ENCODE measurements around the gene KRTAP4-11. TPM values are rescaled to one million over a fixed set of nuclear protein-coding genes. Genes with fewer than 3 reads are reported as not detected.
"Not testable (repeated sequence)": the region's sequence is repeated elsewhere in the genome, so short reads cannot be mapped to it uniquely, and the experiment has no call there.

Gene KRTAP4-11
- total RNA-seq, 1 experiment from 2014 or later = not detected

- in situ Hi-C loops (cut with HindIII; ENCODE audit: low sequenced_read_pairs) = no loop called here
- no peak for DNase-seq (ENCODE audit: low spot score)
Measured at GRCh38 chr17:41127371-41127770, 9.2 kb upstream of the KRTAP4-11 start.

- in situ Hi-C loops (cut with HindIII; ENCODE audit: low sequenced_read_pairs) = no loop called here
- DNase-seq (ENCODE audit: low spot score) = no peak
Measured at GRCh38 chr17:41126412-41126811, 8.2 kb upstream of the KRTAP4-11 start.

GRCh38 chr17:41125064-41125463 is 6.9 kb upstream of the KRTAP4-11 start:
- DNase-seq (ENCODE audit: low spot score) = no peak
- in situ Hi-C loops (cut with HindIII; ENCODE audit: low sequenced_read_pairs) = no loop called here

- in situ Hi-C loops (cut with HindIII; ENCODE audit: low sequenced_read_pairs); DNase-seq (ENCODE audit: low spot score): not testable (repeated sequence)
Measured at GRCh38 chr17:41123991-41124371, 5.8 kb upstream of the KRTAP4-11 start, which contains the start of gene KRTAP4-12. TSS of gene KRTAP4-12 (minus strand) at chr17:41124182. CDS start at chr17:41124122, 60 bp downstream.

GRCh38 chr17:41123292-41123990 is 5.3 kb upstream of the KRTAP4-11 start:
- in situ Hi-C loops (cut with HindIII; ENCODE audit: low sequenced_read_pairs); DNase-seq (ENCODE audit: low spot score): not testable (repeated sequence)

GRCh38 chr17:41121742-41122141 is 3.6 kb upstream of the KRTAP4-11 start:
- in situ Hi-C loops (cut with HindIII; ENCODE audit: low sequenced_read_pairs) = no loop called here
- no peak for DNase-seq (ENCODE audit: low spot score)

GRCh38 chr17:41119696-41120690 is 1.8 kb upstream of the KRTAP4-11 start:
- DNase-seq (ENCODE audit: low spot score); in situ Hi-C loops (cut with HindIII; ENCODE audit: low sequenced_read_pairs): not testable (repeated sequence)

GRCh38 chr17:41118721-41119120 is 548 bp upstream of the KRTAP4-11 start:
- in situ Hi-C loops (cut with HindIII; ENCODE audit: low sequenced_read_pairs) = no loop called here
- DNase-seq (ENCODE audit: low spot score) = no peak

GRCh38 chr17:41116297-41116696 is 1.9 kb downstream of the KRTAP4-11 start:
- DNase-seq (ENCODE audit: low spot score) = no peak
- in situ Hi-C loops (cut with HindIII; ENCODE audit: low sequenced_read_pairs) = no loop called here

GRCh38 chr17:41111151-41111885 is 6.9 kb downstream of the KRTAP4-11 start:
- DNase-seq (ENCODE audit: low spot score) = no peak
- in situ Hi-C loops (cut with HindIII; ENCODE audit: low sequenced_read_pairs) = no loop called here

GRCh38 chr17:41108728-41109386 is 9.3 kb downstream of the KRTAP4-11 start:
- in situ Hi-C loops (cut with HindIII; ENCODE audit: low sequenced_read_pairs); DNase-seq (ENCODE audit: low spot score): not testable (repeated sequence)

- in situ Hi-C loops (cut with HindIII; ENCODE audit: low sequenced_read_pairs) = no loop called here
- DNase-seq (ENCODE audit: low spot score) = no peak
Measured at GRCh38 chr17:41107941-41108450, 10.2 kb downstream of the KRTAP4-11 start.

- in situ Hi-C loops (cut with HindIII; ENCODE audit: low sequenced_read_pairs); DNase-seq (ENCODE audit: low spot score): not testable (repeated sequence)
Measured at GRCh38 chr17:41105347-41105746, 12.8 kb downstream of the KRTAP4-11 start, which contains the start of gene KRTAP4-9. TSS of gene KRTAP4-9 (plus strand) at chr17:41105389. CDS start at chr17:41105389, 0 bp downstream.

- in situ Hi-C loops (cut with HindIII; ENCODE audit: low sequenced_read_pairs); DNase-seq (ENCODE audit: low spot score): not testable (repeated sequence)
Measured at GRCh38 chr17:41104386-41105038, 13.7 kb downstream of the KRTAP4-11 start.

GRCh38 chr17:41103896-41104295 is 14.3 kb downstream of the KRTAP4-11 start:
- in situ Hi-C loops (cut with HindIII; ENCODE audit: low sequenced_read_pairs) = no loop called here
- no peak for DNase-seq (ENCODE audit: low spot score)

GRCh38 chr17:41101586-41102259 is 16.4 kb downstream of the KRTAP4-11 start, which contains the start of gene KRTAP4-16:
TSS of gene KRTAP4-16 (minus strand) at chr17:41102209. CDS start at chr17:41102209, 0 bp downstream.
- DNase-seq (ENCODE audit: low spot score) = no peak
- in situ Hi-C loops (cut with HindIII; ENCODE audit: low sequenced_read_pairs) = no loop called here
